Stimulated activated CD4-positive, alpha-beta T cell treated with anti-CD3 and anti-CD28 coated beads, Interleukin-4, amount 100 ng/mL, for 24 hours (primary cell): ENCODE results near the gene IDH1.
A peak's percentile ranks its signal among the peaks of the same experiment; 100 is the strongest.
"Not testable (repeated sequence)": the region's sequence is repeated elsewhere in the genome, so short reads cannot be mapped to it uniquely, and the experiment has no call there.

Experiments used
- DNase-seq: peaks from one replicate; pipeline ENCODE4 v3.0.0-alpha.2; 2020

IDH1 gene

DNA sequence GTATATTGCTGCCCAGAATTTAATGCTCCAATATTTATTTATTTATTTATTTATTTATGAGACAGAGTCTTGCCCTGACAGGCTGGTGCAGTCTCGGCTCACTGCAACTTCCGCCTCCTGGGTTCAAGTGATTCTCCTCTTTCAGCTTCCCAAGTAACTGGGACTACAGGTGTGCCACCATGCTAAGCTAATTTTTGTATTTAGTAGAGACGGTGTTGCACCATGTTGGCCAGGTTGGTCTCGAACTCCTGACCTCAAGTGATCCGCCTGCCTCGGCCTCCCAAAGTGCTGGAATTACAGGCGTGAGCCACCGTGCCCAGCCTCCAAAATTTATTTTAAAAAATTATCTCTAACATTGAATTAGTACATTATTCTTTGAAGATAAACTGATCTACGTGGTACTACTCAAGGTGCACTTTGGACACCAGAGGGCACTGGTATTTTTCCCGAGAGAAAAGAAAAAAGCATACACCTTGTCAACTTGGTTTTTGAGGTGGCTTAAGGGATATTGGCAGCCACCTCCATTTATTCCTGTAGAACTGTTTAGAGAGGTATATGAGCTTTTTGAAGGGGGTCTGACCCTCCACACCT lies 1.4 kb upstream of the IDH1 start:
- no peak for DNase-seq

DNA sequence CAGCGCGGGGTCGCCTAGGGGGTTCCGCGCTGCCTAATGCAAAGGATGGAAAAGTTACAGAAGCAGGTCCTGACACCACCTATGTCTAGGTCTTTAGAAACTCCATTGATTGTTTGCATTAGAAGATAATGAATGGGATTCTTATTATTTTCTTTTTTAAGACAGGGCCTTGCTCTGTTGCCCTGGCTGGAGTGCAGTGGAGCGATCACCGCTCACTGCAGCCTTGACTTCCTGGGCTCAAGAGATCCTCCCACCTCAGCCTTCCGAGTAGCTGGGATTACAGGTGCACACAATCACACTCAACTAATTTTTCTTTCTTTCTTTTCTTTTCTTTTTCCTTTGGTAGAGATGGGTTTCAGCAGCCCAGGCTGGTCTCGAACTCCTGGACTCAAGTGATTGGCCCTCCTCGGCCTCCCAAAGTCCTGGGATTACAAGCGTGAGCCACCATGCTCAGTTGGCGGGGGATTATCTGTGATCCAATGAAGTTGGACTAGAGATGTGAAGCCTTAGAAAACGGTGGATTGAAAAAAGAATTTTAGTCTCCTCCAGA lies 761 bp upstream of the IDH1 start:
- no peak for DNase-seq

DNA sequence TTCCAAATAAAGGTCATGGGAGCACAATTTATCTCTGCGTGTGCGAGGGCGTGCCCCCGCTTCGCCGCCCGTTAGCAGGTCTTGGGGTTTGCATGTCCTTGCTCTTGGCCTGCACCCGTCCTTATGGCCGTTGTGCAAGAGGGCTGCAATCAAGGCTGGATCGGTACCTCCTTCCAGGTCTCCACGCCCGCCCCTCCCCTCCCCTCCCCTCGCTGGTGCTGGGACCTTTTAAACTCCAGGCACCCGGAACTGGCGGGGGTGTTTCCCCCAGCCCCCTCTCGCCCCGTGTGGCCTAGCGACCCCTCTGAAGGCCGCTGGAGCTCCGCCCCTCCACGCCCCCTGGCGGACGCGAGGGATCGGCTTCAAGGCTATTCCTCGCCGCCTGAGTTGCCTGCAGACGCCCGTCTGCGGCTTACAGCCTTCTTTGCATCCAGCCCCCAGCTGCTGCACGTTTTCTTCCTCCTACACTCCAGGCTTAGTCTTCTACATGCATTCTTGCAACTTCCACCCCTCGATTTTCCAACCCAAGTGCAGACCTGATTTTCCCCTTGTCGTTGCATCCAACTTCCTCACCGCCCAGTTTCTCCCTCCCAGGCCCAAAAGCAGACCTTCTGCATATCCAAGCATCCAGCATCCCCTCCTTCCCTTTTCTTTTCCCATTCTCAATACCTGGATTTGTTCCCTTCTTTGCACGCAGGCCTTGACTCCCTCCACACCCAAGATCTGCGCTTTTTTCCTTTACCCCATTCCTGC lies 577 bp downstream of the IDH1 start:
- peak; percentile 81 for DNase-seq

DNA sequence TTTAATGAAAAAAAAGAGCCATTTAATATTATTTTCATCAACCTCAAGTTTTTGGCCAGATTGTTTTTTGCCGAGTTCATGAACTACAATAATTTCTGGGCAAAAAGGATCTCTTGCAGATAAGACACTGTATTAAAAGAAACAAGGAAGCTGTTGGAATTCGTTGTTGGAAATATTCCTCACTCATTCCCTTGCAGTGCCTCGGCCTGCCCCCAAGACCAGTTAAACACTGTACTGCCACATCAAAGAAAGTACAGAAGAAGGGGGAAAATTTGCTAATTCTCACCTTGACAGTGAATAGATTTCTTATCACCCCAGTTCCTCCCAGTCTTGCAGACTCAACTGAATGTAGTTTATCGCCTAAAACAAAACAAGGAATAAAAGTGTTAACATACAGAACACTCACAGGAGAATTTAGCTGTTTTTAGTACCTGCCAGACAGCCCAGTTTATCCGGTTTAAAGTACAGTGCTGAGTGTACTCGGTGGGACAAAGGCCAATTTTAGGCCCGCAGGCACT lies 1.2 kb downstream of the IDH1 start:
- no peak for DNase-seq

DNA sequence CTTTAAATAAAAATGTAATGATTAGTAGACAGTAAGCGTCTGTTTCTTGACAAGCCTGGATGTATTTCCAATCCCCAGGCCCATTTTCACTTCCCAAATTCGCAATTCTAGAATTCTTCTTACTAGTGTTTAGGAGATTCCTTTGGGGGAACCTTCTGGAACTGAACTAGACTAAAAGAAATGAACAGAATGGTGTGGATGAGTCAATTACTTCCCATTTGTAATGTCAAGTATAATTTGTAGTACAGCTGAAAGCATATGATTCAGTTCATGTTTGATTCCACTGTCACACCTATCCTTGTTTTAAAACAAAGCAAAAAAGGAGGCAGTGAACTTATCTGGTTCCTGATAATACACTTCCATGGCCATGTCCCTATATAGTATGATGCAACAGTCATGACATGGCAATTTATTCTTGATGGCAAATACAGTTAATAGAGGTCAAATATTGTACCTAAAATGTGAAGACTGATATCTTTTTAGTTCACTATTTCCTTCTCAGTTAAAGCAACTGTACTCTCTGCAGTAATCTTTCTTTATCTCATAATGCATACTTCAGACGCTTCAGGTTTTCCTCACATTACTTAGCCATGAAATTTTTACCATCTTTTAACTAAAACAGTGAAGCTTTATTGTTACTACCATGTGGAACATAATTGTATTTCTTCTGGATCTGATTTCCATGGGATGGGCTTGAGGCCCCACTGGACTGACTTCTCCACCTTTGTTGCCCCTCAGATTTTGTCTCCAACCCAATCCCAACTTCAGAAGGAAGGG lies 2.0 kb downstream of the IDH1 start:
- no peak for DNase-seq

DNA sequence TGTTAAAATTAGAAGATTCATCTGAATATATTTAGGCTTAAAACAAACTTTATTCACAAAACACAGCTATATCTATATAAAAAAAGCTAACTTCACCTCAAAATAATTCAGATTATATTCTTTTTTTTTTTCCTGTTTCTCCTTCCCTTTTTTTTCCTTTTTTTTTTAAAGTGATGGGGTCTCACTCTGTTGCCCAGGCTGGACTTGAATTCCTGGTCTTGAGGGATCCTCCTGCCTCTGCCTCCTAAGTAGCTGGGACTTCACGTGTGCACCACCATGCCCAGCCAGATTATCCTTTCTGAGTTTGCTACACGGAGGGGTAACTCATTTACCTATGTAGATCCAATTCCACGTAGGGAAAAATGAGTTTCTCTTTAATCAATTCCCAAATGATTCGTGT lies 3.8 kb downstream of the IDH1 start:
- no peak for DNase-seq

DNA sequence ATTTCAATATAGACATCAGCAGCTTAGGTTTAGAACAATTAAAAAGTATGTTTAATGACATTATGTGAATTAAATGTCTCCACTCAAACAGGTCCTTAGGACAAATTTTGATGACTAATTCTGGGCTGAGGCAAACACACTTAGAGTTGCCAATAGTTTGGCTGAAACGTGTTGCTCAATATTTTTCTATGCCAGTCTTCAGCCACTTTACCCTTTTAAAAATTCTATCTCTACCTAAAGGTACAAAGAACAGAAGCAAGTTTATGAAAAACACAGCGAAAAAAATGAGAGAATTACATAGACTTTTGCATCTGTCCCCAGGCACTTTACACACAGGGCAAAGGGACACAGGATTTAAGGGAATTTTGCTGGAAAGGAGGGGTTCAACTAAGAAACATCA lies 4.5 kb downstream of the IDH1 start:
- no peak for DNase-seq

DNA sequence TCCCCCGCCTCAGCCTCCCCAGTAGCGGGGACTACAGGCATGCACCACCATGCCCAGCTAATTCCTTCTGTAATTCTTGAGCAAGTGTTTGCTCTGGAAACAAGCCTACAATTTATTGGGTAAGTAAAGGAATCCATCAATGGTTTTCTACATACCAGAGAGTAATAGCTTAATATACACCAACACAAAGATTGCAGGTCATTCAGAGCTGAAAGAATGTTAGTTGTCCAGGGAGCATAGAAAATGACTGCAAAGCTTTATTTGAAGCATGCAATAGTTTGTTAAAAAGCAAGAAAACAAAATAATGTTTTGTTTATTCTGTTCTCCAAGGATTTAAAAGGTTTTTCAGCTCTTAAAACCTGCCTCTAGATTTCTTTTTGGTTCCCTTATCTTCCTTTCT lies 5.6 kb downstream of the IDH1 start:
- no peak for DNase-seq

DNA sequence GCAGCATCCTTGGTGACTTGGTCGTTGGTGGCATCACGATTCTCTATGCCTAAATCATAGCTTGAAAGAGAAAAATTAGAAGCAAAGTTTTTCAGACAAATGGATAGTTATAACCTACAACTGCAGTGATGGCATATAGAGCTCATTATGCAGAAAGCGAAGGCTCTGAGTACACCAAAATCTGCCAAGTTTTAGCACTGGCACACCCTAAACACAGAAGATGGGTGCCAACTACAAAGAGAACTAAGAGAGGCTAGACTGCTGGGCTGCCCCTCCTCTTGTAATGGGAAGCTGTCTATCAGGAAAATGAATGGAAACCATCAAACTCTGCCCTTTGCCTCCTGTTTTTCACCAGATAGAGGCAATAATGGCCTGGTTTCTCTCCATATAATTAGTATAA lies 6.3 kb downstream of the IDH1 start:
- no peak for DNase-seq

DNA sequence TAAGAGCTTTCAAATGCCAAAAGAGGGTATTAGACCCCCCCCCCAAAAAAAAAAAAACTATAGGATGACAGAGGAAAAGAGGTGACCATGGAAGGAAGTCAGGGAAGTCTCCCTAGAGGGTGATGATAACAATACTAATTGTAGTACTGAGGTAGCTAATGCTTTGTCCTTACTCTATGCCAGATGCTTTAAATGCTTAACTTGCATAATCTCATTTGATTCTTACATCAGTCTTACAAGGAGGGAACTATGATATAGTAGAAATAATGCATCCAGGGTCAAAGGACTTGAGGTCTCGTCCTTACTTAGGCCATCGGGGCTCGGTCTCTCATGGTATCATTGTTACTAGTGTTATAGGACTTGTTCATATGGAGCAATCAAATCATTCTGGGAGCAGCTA lies 9.1 kb downstream of the IDH1 start:
- DNase-seq: no peak

DNA sequence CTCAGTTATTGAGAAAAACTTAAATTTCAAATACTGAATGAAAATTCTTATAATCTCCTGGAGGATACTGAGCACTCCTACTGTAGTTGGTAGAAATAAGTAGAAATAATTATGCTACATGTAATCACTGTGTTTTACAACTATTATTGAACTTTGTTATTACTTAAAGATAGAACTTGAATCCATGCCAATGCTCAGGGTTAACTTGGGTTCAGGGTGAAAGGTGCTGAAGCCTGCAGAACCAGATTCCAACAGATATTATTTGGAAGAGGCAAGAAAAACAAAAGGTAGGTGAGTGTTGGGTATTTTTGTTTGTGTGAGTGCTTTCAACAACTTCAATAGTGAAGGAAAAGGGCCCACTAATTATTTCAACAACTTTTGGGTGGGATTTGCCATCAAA lies 10.4 kb downstream of the IDH1 start:
- DNase-seq: no peak

DNA sequence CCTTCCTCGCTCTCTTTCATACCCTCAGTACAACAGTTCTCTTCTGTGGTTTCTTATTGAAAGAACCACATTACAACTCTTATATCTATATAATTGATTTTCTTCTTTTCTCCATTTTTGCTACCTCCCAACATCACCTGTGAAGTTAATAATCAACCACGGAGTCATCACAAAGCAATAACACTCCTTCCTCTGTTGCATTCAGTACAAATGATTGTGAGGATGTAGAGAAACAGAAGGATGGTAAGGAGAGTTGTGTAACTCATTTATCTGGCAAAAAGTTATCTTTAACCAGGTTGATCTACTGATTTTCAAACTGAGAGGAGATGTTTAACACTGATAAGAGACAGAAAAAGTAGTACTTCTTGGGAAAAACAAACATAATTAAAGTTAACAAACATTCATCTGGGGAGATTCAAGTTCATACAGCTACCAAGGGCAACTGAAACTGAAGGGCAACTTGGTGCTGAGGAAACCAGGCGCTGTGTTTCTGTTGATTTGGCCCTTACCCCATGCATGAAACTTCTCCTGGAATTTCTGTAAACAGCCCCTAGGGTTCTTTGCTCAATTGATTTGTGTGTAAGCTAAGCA lies 14.2 kb downstream of the IDH1 start:
- no peak for DNase-seq

DNA sequence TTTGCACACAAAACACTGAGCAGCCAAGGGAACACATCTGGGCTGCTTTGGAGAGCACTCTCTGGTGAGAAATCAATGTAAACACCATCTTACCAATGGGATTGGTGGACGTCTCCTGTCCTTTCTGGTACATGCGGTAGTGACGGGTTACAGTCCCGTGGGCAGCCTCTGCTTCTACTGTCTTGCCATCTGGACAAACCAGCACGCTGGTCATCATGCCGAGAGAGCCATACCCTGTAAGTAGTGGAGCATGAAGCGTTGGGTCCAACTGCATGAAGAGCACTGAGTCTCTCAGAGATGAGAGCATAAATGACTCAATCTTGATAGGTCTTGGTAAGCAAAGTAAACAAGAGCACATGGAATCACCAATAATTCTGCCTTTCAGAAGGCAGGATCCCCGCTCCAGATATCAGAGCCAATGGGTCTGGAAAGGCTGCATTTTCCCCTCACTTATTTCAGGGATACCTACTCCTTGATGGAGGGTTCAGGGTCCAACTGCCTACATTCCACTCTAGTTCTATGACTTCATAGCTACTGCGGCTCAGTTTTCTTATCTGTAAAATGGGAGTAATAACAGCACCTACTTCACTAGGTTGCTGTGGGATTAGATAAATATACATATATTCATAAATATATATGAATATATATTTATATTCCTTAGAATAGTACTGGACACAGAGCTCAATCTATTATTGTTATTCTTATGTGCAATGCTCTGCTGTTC lies 14.9 kb downstream of the IDH1 start:
- no peak for DNase-seq

DNA sequence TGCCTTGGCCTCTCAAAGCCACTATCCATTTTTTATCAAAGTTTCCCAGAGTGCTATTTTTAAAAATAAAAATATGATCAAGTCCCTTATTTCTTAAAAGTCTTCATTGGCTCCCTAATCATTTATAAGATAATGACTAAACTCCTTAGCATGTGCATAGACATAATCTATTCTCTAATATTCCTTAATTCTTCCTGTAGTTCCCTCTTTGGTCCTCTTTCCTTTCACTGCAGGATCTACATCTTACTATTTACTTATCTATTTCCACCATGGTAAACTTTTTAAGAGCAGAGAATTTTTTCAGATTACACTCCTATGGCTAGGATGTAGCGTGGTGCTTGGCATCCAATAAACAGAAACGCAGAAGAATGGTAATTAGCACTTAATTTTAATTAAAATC lies 19.0 kb downstream of the IDH1 start:
- DNase-seq: no peak

DNA sequence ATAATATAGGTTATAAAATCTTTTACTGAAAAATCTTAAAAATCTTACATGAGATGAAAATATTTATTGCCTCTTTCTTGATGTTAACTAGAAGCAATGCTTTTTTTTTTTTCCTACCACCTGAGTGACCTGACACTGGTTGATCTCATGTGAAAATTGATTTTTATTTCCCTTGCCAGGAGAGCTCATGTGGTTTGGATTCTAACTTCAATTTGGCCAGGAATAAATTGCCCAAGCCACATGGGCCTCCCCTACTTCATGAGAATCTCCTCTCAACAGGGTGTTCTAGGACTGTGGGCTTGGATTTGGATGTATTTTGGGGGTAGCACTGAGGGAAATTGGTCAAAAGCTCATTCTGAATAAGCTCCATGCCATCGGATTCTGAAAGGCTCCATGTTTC lies 20.1 kb downstream of the IDH1 start:
- DNase-seq: no peak

DNA sequence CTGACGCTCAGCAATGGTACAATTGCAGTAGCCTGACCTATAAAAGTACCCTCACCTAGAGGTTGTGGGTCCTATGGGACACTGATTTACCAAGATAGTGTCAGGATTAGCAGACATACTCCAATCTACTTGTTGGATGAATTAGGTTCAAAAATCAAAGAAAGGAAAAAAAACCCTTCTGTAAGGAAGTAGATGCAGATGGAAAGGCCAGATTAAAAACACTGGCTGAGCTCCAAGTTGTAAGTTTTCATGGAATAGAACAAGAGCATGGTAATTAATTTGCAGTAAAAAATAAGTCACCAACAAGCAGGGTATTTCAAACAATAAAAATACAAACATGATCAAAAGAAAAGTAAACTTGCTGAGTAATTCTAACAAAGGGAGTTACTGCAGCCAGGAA lies 26.4 kb downstream of the IDH1 start:
- DNase-seq: no peak

DNA sequence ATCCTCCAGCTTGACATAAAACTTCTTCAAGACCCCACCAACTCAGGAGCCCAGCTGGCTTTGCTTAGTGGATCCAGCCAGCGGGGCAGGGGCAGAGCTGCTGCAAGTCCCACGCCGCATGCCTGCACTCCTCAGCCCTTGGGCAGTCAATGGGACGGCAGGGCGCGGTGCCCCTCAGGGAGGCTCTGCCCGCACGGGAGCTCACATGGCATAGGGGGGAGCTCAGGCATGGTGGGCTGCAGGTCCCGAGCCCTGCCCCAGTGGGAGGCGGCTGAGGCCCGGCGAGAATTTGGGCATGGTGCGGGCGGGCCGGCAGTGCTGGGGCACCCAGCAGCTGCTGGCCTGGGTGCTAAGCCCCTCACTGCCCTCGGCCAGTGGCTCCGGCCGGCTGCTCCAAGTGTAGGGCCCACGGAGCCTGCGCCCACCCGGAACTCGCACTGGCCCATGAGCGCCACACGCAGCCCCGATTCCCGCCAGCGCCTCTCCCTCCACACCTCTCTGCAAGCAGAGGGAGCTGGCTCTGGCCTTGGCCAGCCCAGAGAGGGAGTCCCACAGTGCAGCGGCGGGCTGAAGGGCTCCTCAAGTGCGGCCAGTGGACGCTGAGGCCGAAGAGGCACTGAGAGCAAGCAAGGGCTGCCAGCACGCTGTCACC lies 27.2 kb downstream of the IDH1 start:
- no peak for DNase-seq

DNA sequence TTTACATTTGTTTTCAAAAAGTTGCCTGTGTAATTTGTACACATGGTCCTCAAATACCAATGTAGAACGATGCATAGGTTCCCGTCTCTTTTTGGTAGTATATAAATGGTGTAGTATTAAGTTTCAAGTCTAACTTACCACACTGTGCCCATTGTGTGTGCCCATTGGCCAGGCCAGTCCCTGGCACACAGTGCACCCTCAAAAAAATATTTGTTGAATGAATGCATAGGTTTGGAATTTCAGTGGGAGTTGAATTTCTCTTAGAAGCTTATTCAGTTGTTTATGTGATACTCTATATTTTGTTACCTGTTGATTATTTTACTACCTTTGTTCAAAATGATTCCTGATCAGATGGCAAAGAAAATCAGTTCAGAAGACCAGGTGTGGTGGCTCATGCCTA lies 30.1 kb downstream of the IDH1 start:
- DNase-seq: no peak

DNA sequence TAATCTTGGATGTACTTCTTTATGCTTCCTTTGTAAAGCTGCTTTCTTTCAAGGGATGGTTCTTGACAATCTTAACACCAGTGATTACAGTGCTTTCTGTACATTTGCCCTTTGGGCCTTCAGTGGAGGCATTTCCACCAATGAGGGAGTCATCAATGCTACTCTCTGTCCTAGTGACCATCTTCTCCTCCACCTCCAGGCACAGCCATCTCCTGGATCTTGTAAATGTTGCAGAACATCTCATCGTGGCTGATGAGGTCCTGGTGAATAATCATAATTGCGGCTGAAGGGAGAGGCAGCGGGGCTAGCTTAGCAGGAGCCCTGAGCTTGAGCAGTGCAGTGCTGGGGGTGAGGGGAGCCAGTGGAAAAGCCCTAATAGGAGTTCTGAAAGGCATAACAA lies 32.5 kb downstream of the IDH1 start:
- no peak for DNase-seq

DNA sequence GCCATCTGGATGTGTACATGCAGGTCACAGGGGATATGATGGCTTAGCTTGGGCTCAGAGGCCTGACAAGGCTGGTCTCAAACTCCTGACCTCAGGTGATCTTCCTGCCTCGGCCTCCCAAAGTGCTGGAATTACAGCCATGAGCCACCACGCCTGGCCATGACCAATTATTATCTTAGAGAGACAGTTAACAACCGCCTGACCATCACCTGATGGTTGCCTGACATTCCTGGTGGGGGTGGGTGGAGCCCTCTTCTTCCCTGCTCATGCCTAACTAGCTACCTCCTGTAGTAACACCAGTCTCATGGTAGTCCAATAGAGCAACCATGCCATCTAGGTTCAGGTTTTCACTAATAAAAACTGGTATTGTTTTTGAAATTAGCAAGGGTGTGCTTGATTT lies 33.0 kb downstream of the IDH1 start:
- DNase-seq: not testable (repeated sequence)

DNA sequence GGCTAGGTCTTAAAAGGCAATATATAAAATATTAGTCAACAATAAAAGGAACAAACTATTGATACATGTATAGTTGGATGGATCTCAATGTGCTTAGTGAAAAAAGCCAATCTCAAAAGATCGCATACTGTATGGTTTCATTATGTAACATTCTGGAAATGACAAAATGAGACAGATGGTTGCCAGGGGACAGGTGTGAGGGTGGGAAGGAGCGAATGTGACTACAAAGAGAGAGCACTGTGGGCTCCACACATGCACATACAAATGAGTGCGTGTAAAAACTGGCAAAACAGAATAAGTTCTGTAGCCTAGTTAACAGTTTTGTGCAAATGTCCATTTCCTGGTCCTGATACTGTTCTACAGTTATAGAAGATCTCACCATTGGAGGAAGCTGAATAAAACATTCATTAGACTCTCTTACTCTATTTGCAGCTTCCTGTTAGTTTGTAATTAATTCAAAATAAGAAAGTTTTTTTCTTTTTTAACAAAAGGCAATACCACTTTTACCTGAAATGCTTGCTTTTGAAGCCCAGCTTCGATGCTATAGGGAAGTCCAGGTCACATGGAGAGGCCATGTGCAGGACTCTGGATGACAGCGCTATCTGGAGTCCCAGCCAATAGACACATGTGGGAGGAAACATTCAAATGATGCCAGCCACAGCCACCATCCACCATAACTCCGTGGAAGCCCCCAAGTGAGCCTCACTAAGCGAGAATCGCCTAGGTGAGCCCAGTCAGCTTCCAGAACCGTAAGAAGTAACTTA lies 44.0 kb downstream of the IDH1 start:
- DNase-seq: no peak
